Uterus (tissue), 4 donors: ENCODE data around the gene GLRA1. TPM values are rescaled to one million over a fixed set of nuclear protein-coding genes. Genes with fewer than 3 reads are reported as not detected.

Experiments used
- DNase-seq, 2 donors: peaks; one replicate each; pipeline ENCODE4 v3.0.0-alpha.2; 2019 to 2020
- H3K27ac ChIP-seq, 2 donors: fragments of 200-600 bp; sonication (generic); 1 replicate in 1 of 2; 2 replicates in 1 of 2; pipeline ENCODE4 v1.5.1; 2016 to 2018
- H3K27me3 ChIP-seq, 2 donors: fragments of 200-600 bp; sonication (generic); one replicate each; pipeline ENCODE4 v1.5.1; 2018 to 2019; ENCODE audit warnings: control low read depth in 1 of 2
- H3K36me3 ChIP-seq, 2 donors: fragments of 200-600 bp; sonication (generic); one replicate each; pipeline ENCODE4 v1.5.1; 2019; ENCODE audit warnings: control low read depth in 1 of 2
- H3K4me1 ChIP-seq, 2 donors: fragments of 200-600 bp; sonication (generic); one replicate each; pipeline ENCODE4 v1.5.1; 2018 to 2019; ENCODE audit warnings: control low read depth in 1 of 2
- H3K4me3 ChIP-seq, 2 donors: fragments of 200-600 bp; sonication (generic); 1 replicate in 1 of 2; 2 replicates in 1 of 2; pipeline ENCODE4 v1.5.1; 2018 to 2019; ENCODE audit warnings: mild to moderate bottlenecking in 1 of 2
- H3K9me3 ChIP-seq, 2 donors: fragments of 200-600 bp; sonication (generic); one replicate each; pipeline ENCODE4 v1.5.1; 2019; ENCODE audit warnings: control low read depth in 1 of 2
- CTCF ChIP-seq, 4 experiments: fragments of 200-600 bp in 2 of 4; fragments of 450-650 bp in 2 of 4; sonication (generic) in 2 of 4; IDR thresholded peaks; one replicate each; pipeline ENCODE4 v1.5.1; 2016 to 2019; ENCODE audit warnings: antibody characterized with exemption in 4 of 4, mild to moderate bottlenecking in 2 of 4, moderate library complexity in 1 of 4
- POLR2A ChIP-seq, 2 donors: fragments of 450-650 bp; IDR thresholded peaks; one replicate each; pipeline ENCODE4 v1.6.1; 2016; ENCODE audit warnings: antibody characterized with exemption in 2 of 2, mild to moderate bottlenecking in 1 of 2, moderate library complexity in 1 of 2
- intact Hi-C: fragments of 100-400 bp; cut with DNase I; formaldehyde crosslinking; loops from one replicate; pipeline ENCODE4 v1.15.1; 2023; ENCODE audit warnings: low total_unique reads
- total RNA-seq, 4 donors: library from RNA; depleted of rRNA in 3 of 4; stranded (reverse); fragments of >200 nt in 3 of 4; gene quantifications; one replicate each; pipeline versions ENCODE4 v1.1.0 to v1.2.4, GENCODE V29; 2014 to 2023
- donor health status: DM: yes; HTN: yes; CAD: no.

GLRA1 gene
- total RNA-seq, 4 donors from 2014 or later: not detected

- Histone ChIP-seq H3K27me3 (no peaks in the 10 kb centered on the region), H3K4me1 (peaks cover 0 to 11% of the 10 kb centered on the region in 2 donors), H3K9me3 (no peaks in the 10 kb centered on the region), H3K36me3 (no peaks in the 10 kb centered on the region), H3K4me3 (no peak overlapping the region), H3K27ac (no peak overlapping the region)
- intact Hi-C loops: no loop called here
- TF ChIP-seq POLR2A (IDR thresholded peaks at IDR 0.05): no peak
- TF ChIP-seq CTCF (IDR thresholded peaks at IDR 0.05): no peak
- no peak for DNase-seq
These were observed 113.8 kb downstream of the GLRA1 start for GRCh38 chr5:151810897-151811296.

- no peak for TF ChIP-seq POLR2A (IDR thresholded peaks at IDR 0.05)
- Histone ChIP-seq H3K36me3 (no peaks in the 10 kb centered on the region), H3K9me3 (no peaks in the 10 kb centered on the region), H3K4me1 (peaks cover 0 to 7% of the 10 kb centered on the region in 2 donors), H3K4me3 (no peak overlapping the region), H3K27ac (no peak overlapping the region), H3K27me3 (no peaks in the 10 kb centered on the region)
- intact Hi-C loops: no loop called here
- DNase-seq: no peak
These were observed 114.2 kb downstream of the GLRA1 start for GRCh38 chr5:151810449-151810848.

DNA sequence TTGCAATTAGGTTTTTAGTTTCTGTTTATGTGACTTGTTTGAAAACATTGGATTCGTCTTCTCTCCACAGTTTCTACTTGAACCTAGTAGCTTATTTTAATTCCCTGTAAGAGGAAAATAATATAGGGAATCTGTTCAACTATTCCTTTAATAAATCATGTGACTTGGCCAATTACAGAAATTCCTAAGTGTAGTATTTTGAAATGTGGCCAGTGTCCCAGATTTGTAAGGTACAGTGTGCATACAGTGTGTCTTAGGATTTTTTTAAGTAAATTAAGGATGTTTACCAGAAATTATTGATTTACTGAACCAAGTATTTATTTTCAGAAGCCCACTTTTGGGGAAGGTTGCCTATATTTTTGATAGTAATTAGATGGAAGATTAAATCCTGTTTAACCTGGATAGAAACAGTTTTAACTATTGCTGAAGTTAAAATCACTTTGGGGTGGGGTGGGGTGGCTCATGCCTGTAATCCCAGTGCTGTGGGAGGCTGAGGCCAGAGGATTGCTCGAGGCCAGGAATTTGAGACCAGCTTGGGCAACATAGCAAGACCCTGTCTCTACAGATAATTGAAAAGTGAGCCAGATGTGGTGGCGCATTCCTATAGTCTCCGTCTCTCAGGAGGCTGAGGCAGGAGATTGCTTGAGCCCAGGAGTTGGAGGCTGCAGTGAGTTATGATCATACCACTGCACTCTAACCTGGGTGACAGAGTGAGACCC, 116.0 kb downstream of the GLRA1 start:
- Histone ChIP-seq H3K36me3 (no peaks in the 10 kb centered on the region), H3K27ac (no peak overlapping the region), H3K9me3 (no peaks in the 10 kb centered on the region), H3K27me3 (no peaks in the 10 kb centered on the region), H3K4me1 (no peaks in the 10 kb centered on the region), H3K4me3 (no peak overlapping the region)
- intact Hi-C loops: no loop called here
- no peak for DNase-seq
- TF ChIP-seq POLR2A (IDR thresholded peaks at IDR 0.05) (no peak), CTCF (IDR thresholded peaks at IDR 0.05) (no peak)

- H3K36me3 ChIP-seq: no peaks in the 10 kb centered on the region
These were observed 119.0 kb downstream of the GLRA1 start for GRCh38 chr5:151805414-151806223.

GRCh38 chr5:151800532-151800931, 124.1 kb downstream of the GLRA1 start:
- Histone ChIP-seq H3K27me3 (no peaks in the 10 kb centered on the region), H3K4me1 (no peaks in the 10 kb centered on the region), H3K4me3 (no peak overlapping the region), H3K36me3 (no peaks in the 10 kb centered on the region), H3K9me3 (no peaks in the 10 kb centered on the region), H3K27ac (no peak overlapping the region)
- TF ChIP-seq POLR2A (IDR thresholded peaks at IDR 0.05) (no peak), CTCF (IDR thresholded peaks at IDR 0.05) (no peak)
- no peak for DNase-seq
- intact Hi-C loops: no loop called here

More at GRCh38 chr5:151805414-151806223, 119.0 kb downstream of the GLRA1 start:
- TF ChIP-seq CTCF (IDR thresholded peaks at IDR 0.05) (no peak), POLR2A (IDR thresholded peaks at IDR 0.05) (no peak)
- Histone ChIP-seq H3K4me3 (no peak overlapping the region), H3K9me3 (no peaks in the 10 kb centered on the region), H3K27ac (no peak overlapping the region), H3K4me1 (no peaks in the 10 kb centered on the region), H3K27me3 (no peaks in the 10 kb centered on the region)
- DNase-seq: peak; percentile 23 to 34
- intact Hi-C loops: no loop called here
